HepG2 (cell line): ENCODE results near the gene GDI1. TPM values are rescaled to one million over a fixed set of nuclear protein-coding genes. Genes with fewer than 3 reads are reported as not detected.
A peak's percentile ranks its signal among the peaks of the same experiment; 100 is the strongest.

ENCODE experiments used
- CENPBD1 ChIP-seq: sonication (generic); formaldehyde crosslinking; IDR thresholded peaks from 2 replicates; pipeline ENCODE4 v1.8.0; 2022; ENCODE audit warnings: missing genetic modification reagents, low read depth, mild to moderate bottlenecking, borderline replicate concordance
- DMTF1 ChIP-seq: sonication (generic); formaldehyde crosslinking; IDR thresholded peaks from 2 replicates; pipeline ENCODE4 v1.4.0; 2020; ENCODE audit warnings: mild to moderate bottlenecking, missing genetic modification reagents
- FOSL1 ChIP-seq: sonication (generic); formaldehyde crosslinking; IDR thresholded peaks from 2 replicates; pipeline ENCODE4 v1.9.0; 2021; ENCODE audit warnings: missing genetic modification reagents, borderline replicate concordance
- HINFP ChIP-seq: sonication (generic); formaldehyde crosslinking; IDR thresholded peaks from 2 replicates; pipeline ENCODE4 v1.4.0; 2020; ENCODE audit warnings: low read depth, mild to moderate bottlenecking, missing genetic modification reagents
- MNT ChIP-seq: fragments of 450-650 bp; IDR thresholded peaks from 2 replicates; pipeline ENCODE4 v1.6.1; 2016
- MXD3 ChIP-seq: IDR thresholded peaks from 2 replicates; pipeline ENCODE4 v1.6.1; 2016; ENCODE audit warnings: mild to moderate bottlenecking, missing biosample characterization, missing genetic modification reagents
- ZEB1 ChIP-seq: IDR thresholded peaks from 2 replicates; pipeline ENCODE4 v1.6.1; 2012; ENCODE audit warnings: mild to moderate bottlenecking, low read depth, inconsistent platforms; ENCODE audit not compliant: insufficient replicate concordance
- ZNF124 ChIP-seq: sonication (generic); formaldehyde crosslinking; IDR thresholded peaks from 2 replicates; pipeline ENCODE4 v1.4.0; 2020; ENCODE audit warnings: missing genetic modification reagents
- ZNF704 ChIP-seq: sonication (generic); formaldehyde crosslinking; IDR thresholded peaks from 2 replicates; pipeline ENCODE4 v1.8.1; 2023; ENCODE audit warnings: mild to moderate bottlenecking, inconsistent platforms, moderate library complexity, missing genetic modification reagents, borderline replicate concordance
- polyA plus RNA-seq, 8 experiments: library from polyadenylated mRNA; depleted of rRNA in 3 of 8; stranded (reverse) in 7 of 8; unstranded in 1 of 8; fragments of >200 nt; fragmentation: Illumina TruSeq in 4 of 8; extraction: Trizol in 4 of 8; gene quantifications; 2 replicates each; pipeline versions ENCODE4 v1.2.1 to v1.2.3, GENCODE V29; 2011 to 2016; ENCODE audit warnings: low read depth in 4 of 8, missing spikeins in 1 of 8, mixed read lengths in 1 of 8; ENCODE audit not compliant: insufficient read depth in 1 of 8
- total RNA-seq, 5 experiments: library from RNA; depleted of rRNA; stranded (reverse); fragments of >200 nt; fragmentation: Illumina TruSeq; extraction: Trizol; gene quantifications; 2 replicates each; pipeline ENCODE4 v1.2.3, GENCODE V29; 2016; ENCODE audit warnings: low read depth in 1 of 5

Gene GDI1
- total and polyA plus RNA-seq, 2 of the 13 experiments (the other 11 are each of a cell fraction or from before 2014, with no cell fraction given) = 17.4 to 105 TPM

GRCh38 chrX:154478728-154479622, 42.0 kb downstream of the GDI1 start, which contains the start of gene LAGE3 (continued):
- no peak for TF ChIP-seq FOSL1 (CRISPR knock-in tag)
- TF ChIP-seq MNT = peak; percentile 6; the same call in 1 of the 2 replicates
- TF ChIP-seq MXD3 = peak; percentile 50; the same call in 1 of the 2 replicates
- TF ChIP-seq HINFP (CRISPR knock-in tag) = 0 out of 2 replicates have a peak, but pooled peaks have one; percentile 13
- no peak for TF ChIP-seq ZNF124 (CRISPR knock-in tag)
- no peak for TF ChIP-seq DMTF1 (CRISPR knock-in tag)
- no peak for TF ChIP-seq ZEB1
- TF ChIP-seq ZNF704 = peak; percentile 78; the same call in 1 of the 2 replicates
- no peak for TF ChIP-seq CENPBD1
